ENCODE measurements around the gene RASSF3.
"Not testable (repeated sequence)": the region's sequence is repeated elsewhere in the genome, so short reads cannot be mapped to it uniquely, and the experiment has no call there.

The RASSF3 gene

DNA sequence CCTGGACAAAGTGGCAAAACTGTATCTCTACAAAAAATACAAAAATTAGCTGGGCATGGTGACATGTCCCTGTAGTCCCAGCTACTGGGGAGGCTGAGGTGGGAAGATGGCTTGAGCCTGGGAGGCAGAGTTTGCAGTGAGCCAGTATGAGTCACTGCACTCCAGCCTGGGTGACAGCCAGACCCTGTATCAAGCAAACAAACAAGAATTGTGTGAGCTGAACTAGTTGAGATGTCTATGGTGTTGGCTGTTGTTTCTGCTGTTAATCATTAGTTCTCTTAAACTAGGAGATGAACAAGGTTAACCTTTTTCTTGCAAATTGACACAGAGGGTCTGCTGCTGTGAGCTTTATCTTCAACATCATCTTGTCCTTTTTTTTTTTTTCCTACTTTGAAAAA is 23.6 kb downstream of the RASSF3 start:
- DNase-seq (ENCODE audit: low spot score) = peak; percentile 91

DNA sequence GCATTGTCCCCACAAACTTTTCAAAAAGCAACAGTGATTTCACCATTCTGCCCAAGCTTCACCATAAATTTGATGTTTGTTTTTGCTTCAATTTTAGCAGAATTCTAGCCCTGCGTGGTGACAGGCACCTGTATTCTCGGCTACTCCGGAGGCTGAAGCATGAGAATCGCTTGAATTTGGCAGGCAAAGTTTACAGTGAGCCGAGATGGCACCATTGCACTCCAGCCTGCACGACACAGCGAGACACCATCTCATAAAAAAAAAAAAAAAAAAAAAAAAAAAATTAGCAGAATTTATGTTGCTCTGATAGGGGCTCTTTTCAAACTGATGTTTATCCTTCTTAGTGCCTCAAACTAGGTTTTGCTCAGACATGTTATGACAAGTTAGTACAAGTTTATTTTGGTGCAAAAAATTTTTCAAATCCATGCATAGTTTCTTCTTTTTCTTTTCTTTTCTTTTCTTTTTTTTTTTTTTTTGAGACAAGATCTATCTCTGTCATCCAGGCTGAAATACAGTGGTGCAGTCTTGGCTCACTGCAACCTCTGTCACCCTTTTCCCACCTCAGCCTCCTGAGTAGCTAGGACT is 24.3 kb downstream of the RASSF3 start:
- no peak for DNase-seq (ENCODE audit: low spot score)

DNA sequence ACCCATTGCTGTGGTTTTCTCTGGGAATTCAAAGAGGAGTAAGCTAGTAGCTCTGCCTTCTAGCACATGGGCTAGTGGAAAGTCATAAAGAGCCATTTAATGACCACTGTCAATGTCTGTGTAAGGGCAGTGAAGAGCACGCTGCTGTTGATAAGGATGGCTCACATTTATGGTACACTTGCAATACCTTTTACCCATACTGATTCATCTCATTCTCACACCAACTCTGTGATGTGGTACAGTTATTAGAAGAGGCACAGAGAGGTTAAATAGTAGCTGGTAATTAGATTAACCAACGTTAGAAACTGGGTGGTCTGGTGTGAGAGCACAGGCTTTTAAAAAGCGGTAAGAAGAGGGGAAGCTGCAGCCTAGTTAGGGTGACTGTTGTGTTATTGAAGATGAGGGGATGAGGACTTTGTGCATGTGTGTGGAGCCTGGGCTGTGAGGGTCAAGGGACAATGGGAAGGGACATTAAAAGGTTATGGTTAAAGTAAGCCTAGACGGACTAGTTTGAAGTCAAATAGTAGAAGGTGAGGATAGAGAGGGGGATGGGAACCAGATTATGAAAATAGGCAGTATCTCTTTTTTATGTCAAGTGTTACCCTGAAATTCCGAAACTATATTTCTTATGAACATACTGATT is 25.2 kb downstream of the RASSF3 start:
- DNase-seq (ENCODE audit: low spot score) = no peak

DNA sequence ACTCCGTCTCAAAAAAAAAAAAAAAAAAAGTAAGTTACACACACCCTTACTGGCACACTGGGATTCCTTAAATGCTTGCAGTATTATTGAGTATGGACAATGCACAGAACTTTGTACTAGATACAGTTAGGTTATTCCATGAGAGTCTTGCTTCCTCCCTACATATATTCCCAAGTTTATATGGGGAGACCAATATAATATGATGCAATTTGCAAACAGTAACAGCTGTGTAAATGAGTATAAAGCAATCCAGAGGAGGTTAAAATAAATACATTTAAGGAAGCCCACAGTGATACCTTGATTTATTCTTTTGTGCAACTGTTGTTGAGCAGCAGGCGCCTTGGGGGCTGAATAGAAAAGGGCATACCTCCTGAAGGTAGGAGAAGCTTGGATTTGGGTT is 26.6 kb downstream of the RASSF3 start:
- no peak for DNase-seq (ENCODE audit: low spot score)

DNA sequence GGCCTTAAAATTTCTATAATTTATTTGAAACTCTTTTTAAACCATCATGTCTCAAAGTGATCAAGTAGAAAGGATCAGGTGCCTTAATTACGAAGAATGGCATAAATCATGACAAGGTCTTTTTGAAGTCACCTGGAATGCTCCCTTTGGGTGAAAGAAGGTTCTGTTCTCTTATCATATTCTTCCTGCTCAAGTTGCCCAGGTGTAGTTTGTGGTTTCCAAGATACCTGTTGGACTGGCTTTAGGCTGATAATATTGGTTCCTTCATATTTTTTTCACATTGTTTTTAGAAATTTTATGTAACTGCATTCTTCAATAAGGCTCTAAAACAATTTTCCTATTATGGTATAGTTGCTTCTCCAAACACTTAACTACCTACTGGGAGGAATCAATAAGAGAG is 29.2 kb downstream of the RASSF3 start:
- no peak for DNase-seq (ENCODE audit: low spot score)

DNA sequence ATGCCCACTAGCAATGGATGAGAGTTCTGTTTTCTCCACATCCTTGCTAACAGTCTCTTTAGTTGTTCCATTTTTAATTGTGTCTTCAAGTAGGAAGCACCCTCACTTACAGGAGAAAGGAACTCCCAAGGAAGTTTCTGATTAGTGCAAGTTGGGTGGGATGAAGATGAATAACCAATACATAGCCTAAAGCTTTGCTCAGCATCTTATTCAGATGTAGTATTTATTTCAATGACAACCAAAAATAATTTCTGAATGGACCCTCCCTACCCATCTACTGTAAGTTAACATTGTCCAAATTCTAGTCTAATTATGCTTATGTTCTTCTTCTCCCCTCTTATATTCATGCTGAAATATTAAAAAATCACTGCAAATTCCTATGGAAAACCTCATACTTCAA is 36.0 kb downstream of the RASSF3 start:
- DNase-seq (ENCODE audit: low spot score) = no peak

DNA sequence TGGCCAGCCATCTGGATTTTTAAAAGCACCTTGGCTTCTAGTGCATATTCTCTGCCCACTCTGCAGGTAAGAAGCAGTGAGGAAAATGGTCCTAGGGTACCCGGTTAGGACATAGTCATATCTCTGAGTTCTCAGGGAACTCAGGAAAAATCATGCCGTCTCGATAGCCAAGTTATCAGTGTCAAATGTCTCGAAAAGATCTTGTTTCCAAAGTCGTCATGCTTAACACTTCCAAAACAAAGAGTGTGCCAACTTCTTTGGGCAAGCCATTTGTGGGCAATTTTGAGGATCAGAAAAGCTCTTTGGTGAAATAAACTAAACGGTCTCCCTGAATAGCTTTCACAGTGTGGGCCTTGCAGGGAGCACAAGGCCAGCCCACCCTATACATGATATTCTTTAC is 39.2 kb downstream of the RASSF3 start:
- DNase-seq (ENCODE audit: low spot score) = no peak

DNA sequence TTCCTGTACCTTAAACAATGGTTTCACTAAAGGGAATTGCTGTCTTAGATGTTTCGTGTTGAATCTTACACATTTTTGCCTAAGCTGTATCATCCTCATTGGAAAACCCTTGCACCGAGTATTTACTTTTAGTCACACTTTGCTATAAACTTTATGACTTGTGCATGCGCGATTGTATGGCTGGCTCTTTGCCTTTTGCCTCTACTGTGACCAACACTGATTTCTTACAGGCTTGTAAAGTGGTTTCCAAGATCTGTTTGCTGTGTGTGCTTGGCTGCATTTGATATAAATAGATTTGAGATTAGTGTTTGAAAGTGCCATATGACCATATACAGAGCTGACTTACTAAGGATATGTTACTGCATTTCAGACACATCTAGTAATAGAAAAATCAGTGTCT is 40.5 kb downstream of the RASSF3 start:
- DNase-seq (ENCODE audit: low spot score) = no peak

DNA sequence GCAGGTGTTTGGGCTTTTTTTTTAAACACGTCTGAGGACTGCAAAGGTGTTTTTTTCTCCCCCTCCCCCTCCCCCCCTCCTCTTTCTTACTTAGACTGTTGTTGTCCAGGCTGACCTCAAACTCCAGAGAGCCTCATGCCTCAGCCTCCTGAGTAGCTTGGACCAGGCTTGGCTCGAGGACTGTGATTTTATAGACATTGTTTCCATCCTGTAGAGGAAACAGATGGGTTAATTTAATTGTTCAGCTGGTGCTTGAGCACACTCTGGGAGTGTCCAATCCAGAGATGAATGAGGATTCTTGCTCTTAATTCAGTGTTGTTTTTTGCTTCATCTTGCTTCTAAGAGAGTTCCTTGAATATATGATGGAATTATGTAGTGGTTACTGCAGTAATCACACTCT is 42.1 kb downstream of the RASSF3 start:
- DNase-seq (ENCODE audit: low spot score) = no peak

DNA sequence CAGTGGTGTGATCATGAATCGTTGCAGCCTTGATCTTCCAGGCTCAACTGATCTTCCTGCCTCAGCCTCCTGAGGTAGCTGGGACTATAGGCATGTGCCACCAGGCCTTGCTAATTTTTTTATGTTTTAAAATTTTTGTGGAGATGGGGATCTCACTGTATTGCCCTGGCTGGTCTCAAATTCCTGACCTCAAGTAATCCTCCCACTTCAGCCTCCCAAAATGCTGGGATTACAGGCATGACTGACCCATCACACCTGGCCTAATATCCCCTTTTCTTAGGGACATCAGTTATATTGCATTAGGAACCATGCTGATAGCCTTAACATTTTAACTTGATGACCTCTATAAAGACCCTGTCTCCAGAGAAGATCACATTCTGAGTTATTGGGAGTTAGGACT is 42.8 kb downstream of the RASSF3 start:
- DNase-seq (ENCODE audit: low spot score) = no peak

DNA sequence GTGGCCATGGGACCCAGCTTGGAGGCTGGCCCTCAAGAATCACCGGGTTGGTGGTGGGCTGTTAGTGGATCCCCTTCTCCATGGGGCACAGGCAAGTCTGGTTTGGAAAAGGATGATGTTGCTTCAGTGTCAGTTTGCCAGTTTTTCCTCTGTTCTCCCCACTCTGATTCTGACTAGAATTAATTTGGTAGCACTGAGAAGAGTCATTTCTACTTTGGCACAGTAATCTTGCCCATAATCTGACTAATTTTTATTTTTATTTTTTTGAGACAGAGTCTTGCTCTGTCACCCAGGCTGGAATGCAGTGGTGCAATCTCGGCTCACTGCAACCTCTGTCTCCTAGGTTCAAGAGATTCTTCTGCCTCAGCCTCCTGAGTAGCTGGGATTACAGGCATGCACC is 43.6 kb downstream of the RASSF3 start:
- DNase-seq (ENCODE audit: low spot score) = not testable (repeated sequence)

DNA sequence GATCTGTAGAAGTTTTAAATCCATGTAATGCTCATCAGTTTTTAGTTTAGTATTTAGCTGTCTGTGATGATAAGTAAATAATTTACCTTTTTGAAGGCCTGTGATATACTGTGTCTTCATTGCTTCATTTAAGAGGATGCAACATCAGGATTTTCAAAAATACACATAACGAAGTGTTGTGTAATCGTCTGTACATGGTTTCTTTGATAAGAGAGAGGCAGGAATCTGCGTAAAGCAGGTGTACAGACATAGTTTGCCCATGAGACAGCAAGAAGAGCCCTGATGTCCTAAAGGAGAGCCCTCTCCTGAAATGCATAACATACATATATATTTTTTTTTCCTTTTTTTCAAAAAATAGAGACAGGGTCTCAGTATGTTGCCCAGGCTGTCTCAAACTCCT is 44.8 kb downstream of the RASSF3 start:
- no peak for DNase-seq (ENCODE audit: low spot score)

DNA sequence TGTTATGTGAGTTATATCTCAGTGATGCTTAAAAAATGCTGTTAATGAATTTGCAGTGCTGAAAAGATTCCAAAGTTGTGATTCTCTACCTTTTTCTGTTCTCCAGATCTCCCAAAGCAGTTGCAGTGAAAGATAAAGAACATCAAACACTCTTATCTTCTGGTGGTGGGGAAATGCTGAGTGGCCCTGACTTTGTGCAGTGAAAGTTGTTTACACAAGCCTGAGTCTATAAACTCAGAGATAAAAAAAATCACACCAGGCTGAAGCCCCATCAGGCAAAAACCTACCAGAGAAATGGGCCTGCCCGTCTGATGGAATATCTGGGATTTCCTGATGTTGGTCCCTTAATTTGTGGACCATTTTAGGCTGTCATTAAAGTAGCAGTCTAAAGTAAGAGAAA is 46.1 kb downstream of the RASSF3 start:
- DNase-seq (ENCODE audit: low spot score) = no peak

DNA sequence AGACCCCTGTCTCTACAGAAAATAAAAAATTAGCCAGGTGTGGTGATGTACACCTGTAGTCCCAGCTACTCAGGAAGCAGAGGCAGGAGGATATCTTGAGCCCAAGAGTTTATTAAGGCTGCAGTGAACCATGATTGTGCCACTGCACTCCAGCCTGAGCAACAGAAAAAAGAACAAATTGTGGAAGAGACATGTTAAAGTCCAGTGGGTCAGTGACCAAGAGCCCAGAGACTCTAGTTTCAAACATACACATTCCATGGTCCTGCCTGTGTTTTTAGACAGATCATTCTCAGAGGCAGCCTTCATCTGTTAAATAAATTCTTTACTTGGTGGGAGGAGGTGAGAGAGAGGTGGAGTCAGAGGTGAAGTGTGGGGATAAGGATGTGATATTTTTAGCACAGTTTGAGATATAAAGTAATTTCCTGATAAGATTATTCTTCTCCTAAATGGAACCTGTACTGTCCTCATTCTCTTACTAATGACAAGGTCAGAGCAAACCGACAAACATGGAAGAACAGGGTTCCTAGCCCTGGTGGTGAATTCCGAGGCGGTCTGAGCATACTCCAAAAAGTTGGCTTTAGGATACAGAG is 48.7 kb downstream of the RASSF3 start:
- DNase-seq (ENCODE audit: low spot score) = no peak

DNA sequence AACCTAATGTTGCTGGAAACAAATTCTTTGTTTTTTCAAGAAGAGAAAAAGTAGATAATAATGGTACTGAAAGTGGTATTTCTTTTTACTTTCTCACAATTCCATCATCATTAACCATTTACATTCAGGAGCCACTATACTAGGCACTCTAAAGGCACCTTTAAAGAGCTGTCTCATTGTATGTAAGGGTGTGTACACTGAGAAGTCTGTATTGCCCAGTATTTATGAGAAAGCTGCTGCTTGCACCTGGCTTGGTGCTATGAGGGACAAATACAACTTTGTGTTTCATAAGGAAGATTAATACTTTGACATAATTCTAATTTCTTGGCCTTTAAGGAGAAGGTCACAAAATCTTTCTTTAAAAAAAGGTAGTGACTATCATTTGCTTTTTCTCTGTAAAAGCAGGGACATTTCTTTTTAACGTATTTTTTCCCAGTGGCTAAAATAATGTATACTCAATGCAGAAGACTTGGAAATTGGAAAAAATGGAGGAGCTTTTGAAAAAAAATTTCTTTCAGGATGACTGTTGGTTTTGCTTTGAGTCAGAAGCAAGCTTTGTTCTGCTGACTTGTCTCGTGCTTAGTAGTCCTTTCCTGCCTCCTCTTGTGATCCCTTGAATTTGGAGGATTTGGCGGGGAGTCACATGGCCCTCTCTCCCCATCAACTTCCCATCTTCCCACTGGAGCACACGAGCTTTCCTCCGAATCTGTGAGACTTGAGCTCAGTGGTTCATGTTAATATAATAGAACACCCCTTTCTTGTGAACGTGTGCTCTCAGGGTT is 50.1 kb downstream of the RASSF3 start:
- no peak for DNase-seq (ENCODE audit: low spot score)

DNA sequence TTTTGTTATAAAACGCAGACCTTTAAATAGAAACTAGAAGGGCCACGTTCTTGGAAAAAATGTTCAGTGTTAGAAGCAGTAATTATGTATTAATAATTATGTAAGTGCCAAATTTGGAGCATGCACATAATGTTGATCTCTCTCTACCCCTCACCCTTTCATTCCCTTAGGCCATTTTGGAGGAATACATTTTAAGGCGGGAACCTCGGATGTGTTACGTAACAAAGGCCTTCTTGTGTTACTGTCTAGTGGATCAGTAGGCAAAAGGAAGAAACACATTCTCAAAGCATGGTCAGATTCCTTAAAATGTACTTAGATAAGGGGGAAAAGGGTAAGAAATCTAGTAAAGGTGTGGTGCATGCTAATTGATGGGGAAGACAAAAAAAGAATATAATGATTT is 52.7 kb downstream of the RASSF3 start:
- no peak for DNase-seq (ENCODE audit: low spot score)

DNA sequence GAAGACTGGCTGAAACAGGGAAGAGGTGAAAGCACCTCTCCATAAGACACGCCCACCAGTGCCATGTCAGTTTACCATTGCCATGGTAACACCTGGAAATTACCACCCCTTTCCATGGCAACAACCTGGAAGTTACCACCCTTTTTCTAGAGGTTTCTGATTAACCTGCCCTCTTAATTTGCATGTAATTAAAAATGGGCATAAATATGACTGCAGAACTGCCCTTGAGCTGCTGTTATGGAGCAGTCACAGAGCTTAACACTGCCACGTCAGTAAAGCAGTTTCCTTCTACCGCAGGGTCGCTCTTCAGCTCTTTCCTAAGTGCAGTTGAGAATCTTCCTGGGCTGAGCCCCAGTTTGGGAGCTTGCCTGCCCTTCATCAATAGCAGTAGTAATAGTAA is 55.2 kb downstream of the RASSF3 start:
- no peak for DNase-seq (ENCODE audit: low spot score)

DNA sequence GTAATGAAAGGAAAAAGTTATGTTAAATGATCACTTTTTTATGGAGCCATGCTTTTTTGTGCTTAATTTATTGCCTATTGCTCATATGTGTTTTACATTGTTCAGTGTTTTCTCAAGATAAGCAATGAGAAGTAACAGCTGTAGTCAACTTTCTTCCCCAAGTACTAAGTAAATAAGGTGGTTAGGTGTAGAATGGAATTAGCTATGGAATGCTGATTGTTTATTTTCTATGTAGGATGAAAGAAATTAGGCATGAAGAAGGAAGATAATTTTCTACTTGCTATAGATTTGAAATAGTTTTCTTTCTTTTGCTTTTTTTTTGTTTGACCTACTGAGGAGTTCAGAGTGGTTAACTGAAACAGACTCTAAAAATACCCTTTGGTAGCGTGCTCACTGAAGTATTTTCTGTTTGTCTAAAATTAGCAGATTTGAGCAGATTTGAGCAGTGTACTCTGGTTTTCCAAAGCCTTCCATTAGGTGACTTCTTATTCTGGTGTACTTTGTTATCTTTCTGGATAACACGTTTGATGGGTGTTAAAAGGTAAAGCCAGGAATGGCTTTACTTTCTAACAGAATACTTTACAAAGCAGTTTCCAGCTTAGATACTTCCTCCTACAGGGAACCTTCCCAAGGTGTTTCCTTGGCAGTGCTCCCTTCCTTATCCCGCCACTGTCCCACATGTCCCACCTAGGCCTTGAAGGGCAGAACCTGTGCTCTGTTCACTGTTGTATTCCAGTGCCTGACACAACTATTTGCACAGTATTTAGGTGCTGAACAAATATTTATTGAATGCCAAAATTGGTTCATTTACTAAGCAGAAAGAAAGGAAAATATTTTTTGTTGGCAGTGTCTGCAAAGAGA is 56.0 kb downstream of the RASSF3 start:
- DNase-seq (ENCODE audit: low spot score) = no peak

DNA sequence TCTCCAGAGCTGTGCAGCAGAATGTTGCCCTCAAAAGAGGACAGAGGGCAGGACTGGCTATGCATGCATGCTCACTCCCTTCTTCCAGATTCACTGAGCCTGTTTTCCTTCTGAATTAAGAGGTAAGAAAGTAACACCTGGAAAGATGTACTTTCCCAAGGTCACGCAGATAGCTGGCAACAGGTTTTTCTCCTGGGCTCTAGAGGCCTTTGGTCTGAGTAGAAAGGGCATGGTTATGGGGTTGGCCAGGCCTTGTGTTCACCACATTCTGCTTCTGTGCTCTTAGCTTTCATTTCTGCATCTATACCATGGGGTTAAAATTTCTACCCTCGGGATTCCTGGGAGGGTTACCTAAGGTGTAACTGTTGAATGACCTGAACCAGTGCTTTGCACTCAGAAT is 57.5 kb downstream of the RASSF3 start:
- no peak for DNase-seq (ENCODE audit: low spot score)

DNA sequence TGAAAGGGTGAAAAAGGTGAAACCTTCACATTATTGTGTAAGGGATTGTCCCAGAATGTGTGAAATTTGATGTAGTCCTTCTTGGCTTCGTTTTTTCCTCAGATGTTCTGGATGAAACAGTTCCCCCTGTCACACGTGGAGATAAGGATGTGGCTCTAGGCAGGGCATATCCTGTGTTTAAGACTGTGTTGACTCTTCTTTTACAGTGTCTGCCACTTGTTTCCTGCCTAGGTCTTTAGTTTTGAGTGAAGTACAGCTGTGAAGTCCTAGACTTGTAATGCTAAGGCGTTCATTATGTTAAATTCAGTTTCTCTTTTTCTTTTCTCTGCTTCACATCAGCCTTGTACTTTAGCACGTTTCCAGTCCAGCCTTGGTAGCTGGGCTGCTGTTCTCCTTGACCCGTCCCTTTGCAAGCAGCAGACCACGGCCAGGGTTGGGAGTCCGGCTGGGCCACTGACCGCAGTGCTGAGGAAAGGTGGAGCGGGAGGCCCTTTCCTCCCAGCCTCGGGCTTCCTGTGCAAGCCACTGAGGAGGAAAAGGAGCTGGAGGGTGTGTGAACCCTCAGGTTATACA is 59.1 kb downstream of the RASSF3 start:
- peak; percentile 67 for DNase-seq (ENCODE audit: low spot score)

DNA sequence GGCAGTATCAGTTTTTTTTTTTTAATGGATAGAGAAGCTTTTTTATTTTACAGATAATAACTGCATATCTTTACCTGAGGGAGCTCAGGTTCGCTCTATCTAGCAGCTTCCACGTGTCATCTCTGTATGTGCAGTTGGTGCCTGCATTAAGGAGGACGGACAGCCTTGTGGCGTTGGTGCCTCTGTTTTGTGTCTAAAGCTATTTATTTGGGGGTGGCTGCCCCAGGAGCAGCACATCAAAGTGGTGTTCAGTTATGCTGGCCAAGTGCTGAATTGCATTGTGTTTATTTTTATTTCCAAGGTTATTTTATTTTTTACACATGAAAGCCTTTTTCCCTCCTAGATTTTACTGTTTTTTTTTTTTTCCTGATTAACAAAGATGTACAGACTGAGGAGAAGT is 59.7 kb downstream of the RASSF3 start:
- no peak for DNase-seq (ENCODE audit: low spot score)

Data from kidney tubule cell (primary cell).